Activated T-cell treated with anti-CD3 and anti-CD28 coated beads, Interleukin-2, amount 50 U/mL, for 1 hour (primary cell): ENCODE data around the gene ZNF524.

Experiments used
- DNase-seq: peaks from one replicate; pipeline ENCODE4 v3.0.0-alpha.2; 2020

Gene ZNF524

GRCh38 chr19:55603115-55603514, 3.0 kb downstream of the ZNF524 start:
- no peak for DNase-seq

- no peak for DNase-seq
These were observed 3.6 kb downstream of the ZNF524 start for GRCh38 chr19:55603581-55604292.

DNA sequence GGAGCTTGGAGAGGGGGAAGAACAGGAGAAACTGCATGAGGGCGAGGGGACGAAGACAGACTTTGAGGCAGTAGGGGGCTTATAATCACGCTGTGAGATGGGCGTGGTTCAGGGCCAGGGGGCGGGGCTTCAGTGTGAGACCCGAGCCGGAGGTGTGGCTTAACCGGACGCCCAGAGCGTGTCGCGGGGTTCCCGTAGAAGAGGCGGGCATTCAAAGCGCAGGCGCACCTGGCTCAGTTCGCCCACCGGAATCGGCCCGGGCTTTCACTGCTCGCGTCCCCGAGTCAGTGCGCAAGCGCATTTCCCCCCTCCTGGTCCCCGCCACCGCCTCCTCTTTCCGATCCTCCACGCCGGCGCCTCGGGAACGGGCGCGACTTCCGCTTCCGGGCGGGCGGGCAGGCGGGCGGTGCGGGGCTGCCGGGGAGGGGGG, 5.1 kb downstream of the ZNF524 start:
- DNase-seq, result peak; percentile 95

DNA sequence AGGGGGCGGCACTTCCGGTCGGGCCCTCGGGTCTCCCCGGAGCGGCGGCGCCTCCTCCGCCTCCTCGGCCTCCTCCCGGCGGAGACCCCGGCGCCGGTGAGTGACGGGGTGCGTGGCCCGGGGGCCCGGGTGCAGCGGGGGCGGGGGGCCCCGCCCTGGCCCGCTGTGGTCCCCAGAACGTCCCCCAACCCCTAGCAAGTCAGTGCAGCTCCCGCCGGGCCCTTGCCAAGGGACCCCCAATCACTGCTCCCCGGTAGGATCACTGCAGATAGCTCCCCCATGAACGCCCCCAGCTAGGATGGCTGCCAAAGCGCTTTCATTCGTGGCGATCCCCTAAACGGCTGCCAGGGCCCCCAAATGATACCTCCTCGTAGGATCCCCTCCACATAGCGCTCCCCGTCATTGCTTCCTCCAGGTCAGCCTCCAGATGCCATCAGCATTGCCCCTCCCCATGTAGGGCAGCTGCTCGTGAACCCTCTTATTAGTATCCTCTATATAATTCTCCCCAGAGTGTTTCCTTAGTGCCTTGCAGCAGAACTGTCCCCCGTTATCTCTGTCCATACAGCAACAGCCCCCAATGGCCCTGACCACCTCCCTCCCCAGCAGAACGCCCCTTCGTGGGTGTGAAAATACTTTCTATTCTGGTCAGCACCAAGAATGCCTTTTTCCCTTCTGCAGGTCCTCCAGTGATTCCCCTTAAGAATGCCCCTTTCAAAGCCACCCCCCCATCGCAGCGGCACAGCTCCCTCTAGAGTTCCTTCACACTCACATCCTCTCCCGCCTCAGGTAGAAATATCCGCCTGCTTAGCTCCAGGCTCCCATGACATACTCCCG, 5.8 kb downstream of the ZNF524 start, which contains the start of gene ZNF865:
Gene ZNF865 (plus strand): TSS at position 11 of the 834 bp plus-strand sequence. CDS start 7,972 bp downstream, outside the sequence.
- DNase-seq, result peak; percentile 73

DNA sequence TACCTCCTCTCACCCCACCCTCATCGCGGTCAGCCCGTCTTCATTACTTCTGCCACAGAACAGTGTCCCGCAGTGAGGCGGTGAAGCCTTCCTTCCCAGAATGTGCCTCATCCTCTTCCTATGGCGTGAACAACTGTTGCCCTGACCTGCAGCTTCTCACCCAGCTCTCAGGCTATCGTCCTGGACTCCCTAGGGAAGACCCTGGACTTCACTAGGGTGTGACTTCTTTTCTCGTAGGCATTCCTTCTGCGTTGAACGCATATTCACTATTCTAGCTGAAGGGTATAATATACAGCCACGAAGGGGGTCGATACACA, 6.3 kb downstream of the ZNF524 start:
- no peak for DNase-seq

GRCh38 chr19:55606817-55607216, 6.7 kb downstream of the ZNF524 start:
- no peak for DNase-seq

DNA sequence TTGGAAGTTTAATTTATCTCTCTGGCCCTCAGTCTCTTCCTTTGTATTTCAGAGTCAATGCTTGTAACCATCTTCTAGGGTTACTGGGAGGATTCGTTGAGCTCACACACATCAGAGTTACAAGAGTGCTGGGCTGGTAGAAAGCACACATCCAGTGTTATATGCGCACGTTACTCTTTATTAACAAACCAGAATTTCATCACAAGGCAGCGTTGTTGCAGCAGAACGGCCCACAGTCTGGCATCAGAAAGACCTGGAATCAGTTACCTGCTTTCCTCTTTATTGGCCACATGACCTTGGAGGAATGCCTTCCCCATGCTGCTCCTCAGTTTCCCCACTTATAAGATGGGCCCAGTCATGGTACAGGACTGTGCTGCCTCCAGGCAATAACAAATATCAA, 9.2 kb downstream of the ZNF524 start:
- DNase-seq, result no peak

GRCh38 chr19:55611300-55611982, 11.4 kb downstream of the ZNF524 start:
- DNase-seq, result no peak

DNA sequence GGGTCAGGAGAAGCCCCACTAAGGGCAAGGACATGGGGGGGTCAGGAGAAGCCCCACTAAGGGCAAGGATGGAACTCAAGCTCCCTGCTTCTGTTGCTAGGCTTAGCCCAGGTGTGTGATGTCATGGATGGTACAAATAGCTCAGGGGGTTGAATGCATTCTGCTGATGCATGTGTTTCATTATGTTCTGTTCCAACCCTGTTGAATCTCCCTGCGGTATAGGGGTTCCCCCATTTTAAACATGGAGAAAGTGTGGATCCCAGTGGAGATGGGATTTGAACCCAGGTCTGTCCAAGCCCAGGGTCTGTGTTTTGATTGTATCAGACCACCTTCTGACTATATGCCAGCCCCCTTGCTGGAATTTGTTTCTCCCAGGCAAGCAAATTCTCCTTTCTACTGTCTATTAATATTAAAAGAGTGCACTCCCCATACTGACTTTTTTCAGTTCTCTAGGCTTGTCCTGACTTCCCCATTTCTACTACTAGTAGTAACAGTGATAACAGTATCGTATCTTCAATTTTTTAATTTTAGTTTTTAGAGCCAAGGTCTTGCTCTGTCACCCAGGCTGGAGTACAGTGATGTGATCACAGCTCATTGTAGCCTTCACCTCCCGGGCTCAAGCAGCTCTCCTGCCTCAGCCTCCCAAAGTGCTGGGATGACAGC, 12.0 kb downstream of the ZNF524 start:
- no peak for DNase-seq

DNA sequence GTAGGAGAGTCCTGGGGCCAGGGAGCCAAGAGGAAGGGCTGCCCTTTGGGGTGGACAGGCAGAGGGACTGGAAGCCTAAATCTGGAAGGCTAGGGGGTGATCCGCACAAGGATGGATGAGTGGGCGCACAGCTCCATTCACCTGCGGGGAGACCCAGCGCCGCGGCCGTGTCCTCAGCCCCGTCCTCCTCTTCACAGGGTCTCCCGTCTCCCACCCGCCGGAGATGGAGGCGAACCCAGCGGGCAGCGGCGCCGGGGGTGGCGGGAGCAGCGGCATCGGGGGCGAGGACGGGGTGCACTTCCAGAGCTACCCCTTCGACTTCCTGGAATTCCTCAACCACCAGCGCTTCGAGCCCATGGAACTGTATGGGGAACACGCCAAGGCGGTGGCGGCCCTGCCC, 13.3 kb downstream of the ZNF524 start:
- no peak for DNase-seq

- DNase-seq, result no peak
These were observed 14.0 kb downstream of the ZNF524 start for GRCh38 chr19:55613930-55614710.

DNA sequence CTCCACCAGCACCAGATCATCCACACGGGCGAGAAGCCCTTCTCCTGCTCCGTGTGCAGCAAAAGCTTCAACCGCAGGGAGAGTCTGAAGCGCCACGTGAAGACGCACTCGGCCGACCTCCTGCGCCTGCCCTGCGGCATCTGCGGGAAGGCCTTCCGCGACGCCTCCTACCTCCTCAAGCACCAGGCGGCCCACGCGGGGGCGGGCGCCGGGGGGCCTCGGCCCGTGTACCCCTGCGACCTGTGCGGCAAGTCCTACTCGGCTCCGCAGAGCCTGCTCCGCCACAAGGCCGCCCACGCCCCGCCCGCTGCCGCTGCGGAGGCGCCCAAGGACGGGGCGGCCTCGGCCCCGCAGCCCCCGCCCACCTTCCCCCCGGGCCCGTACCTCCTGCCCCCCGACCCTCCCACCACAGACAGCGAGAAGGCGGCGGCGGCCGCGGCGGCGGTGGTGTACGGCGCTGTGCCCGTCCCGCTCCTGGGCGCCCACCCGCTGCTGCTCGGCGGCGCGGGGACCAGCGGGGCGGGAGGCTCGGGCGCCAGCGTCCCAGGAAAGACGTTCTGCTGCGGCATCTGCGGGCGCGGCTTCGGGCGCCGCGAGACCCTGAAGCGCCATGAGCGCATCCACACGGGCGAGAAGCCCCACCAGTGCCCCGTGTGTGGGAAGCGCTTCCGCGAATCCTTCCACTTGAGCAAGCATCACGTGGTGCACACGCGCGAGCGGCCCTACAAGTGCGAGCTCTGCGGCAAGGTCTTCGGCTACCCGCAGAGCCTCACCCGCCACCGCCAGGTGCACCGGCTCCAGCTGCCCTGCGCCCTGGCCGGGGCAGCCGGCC, 14.8 kb downstream of the ZNF524 start:
- DNase-seq, result no peak

GRCh38 chr19:55615543-55616394, 15.7 kb downstream of the ZNF524 start:
- DNase-seq, result no peak

DNA sequence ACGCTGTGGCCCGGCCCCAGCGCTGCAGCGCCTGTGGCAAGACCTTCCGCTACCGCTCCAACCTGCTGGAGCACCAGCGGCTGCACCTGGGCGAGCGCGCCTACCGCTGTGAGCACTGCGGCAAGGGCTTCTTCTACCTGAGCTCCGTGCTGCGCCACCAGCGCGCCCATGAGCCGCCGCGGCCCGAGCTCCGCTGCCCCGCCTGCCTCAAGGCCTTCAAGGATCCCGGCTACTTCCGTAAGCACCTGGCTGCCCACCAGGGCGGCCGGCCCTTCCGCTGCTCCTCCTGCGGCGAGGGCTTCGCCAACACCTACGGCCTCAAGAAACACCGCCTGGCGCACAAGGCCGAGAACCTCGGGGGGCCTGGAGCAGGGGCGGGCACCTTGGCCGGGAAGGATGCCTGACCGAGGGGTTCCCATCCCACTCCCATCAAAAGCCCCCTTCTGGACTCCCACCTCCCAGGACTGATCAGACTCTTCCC, 16.3 kb downstream of the ZNF524 start:
- DNase-seq, result no peak

DNA sequence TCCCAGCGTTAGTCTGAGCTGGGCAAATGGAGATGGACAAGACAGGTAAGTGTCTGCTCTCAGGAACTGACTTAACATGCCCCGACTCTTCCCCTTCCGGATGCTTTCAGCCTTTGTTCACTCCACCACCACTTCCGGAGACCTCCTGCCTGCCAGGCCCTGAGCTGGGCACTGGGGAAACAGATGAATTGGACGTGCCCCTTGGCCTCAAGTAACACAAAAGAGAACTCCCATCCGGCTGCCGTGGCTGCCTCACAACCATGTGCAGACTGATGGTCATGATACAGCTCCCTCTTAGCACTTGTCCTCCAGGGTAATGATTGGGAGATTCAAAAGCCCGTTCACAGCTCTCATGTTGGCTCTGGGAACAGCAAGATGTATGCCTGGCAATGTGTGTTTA, 17.3 kb downstream of the ZNF524 start:
- no peak for DNase-seq

DNA sequence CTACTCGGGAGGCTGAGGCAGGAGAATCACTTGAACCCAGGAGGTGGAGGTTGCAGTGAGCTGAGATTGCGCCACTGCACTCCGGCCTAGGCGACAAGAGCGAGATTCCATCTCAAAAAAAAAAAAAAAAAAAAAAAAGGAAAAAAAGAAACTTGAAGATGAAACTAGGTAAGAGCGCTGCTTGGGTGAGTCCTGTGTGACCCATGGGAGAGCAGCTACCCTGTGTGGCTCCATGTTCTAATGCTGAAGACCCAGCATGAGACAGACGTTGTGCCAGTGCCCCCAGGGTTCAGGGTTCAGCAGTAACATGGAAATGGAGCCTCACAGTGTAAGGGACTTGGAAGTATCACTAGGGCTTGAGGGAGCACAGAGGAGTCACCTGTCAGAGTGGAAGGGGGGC, 18.3 kb downstream of the ZNF524 start:
- DNase-seq, result no peak

DNA sequence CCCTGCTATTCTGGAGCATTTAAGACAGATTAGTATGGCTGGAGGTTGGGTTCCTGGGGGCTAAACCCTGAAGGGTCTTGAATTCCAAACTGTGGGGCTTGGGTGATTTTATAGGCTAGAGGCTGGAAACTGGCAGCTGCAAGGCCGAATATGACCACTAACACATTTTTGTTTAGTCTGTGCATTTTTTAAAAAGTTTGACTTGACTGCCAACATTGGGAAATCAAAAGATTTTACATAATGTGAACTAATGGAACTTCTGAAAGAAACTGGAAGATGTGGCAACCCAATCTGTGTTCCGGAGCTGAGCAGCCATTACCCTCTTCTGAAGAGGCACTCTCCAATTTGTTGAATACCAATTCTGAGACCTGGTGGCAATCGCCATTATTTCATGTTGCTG, 19.2 kb downstream of the ZNF524 start:
- no peak for DNase-seq

DNA sequence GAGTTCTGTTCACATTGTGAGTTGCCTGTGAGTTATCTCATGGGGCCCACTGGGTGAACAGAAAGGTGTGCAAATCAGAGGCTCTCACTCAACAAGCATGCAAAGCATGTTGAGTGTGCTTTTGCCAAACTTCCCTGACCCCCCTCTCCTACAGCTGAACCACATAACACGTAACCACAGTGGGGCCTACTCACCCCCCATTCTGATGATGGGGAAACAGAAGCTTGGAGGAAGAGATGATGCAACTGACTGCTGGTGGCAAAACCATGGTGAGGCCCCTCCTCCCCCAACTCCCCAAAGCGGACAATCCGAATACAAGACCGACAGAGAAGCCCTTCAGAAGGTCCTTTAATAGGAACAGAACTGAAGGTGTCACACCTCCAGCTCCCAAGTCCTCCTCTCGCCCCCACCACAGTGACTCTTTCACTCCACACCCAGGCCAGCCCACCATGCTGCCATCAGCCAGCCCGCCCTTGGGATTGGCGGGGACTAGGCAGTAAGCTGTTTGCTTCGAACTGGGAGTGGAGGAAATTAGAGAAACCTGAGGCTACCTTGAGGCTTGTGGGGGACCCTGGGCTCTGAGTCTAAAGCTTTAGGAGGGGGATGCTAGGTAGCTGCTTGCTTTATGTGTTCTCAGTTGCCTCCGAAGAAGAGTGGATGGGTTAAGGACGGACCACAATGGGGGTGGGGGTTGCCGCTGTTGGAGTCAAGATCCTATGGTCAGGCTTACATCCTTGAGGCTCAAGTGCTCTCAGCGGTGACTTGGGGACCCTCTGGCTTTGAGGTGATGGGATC, 20.5 kb downstream of the ZNF524 start:
- peak; percentile 41 for DNase-seq

DNA sequence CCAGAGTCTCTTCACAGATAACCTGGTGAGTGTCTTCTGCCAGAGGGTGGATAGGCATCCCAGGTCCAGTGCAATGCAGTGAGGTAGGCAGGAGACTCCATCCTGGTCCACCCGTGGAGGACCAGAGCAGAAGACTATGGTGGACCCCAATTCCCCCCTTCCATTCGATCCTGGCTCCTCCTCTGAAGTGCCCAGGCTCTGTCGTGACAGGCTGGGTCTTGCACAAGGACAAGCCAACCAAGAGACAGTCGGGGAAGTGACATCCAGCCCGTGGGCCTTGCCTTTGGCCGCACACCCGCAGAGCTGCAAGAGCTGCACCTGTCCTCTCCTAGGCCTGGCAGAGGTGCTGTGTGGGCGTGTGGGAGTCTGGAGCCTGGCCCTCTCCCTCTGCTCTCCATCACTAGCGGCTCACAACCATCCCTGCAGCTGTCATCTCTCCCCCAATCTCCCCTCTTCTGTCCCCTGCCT, 21.2 kb downstream of the ZNF524 start:
- no peak for DNase-seq
